ENCODE measurements around the gene KIF26A. TPM values are rescaled to one million over a fixed set of nuclear protein-coding genes. Genes with fewer than 3 reads are reported as not detected.

The KIF26A gene
- total and polyA plus RNA-seq, 7 donors: 0.99 to 3.2 (median 1.8) TPM

DNA sequence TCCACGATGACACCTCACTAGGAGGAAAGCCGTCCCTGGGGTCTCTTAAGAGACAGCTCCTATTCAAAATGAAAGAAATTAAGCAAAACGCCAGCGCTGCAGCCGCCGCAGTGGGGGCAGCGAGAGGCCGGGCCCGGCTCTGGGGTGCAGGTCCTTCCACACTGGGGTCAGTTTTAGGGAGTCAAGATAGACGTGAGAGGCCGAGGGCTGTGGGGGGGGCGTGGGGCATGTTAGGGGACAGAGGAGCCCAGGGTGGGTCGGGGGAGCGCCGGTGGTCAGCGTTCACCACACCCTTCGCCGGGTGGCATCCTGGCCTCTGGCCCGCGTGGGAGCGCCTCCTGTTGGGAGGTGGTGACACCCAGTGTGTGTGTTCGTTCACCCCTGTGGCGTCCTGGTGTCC, 25.7 kb downstream of the KIF26A start:
- Histone ChIP-seq H3K36me3 (ENCODE audit: insufficient read depth in 1 of 2, low read depth in 1 of 2) (no peaks in the 10 kb centered on the region), H3K27ac (no peak overlapping the region), H3K9me3 (no peaks in the 10 kb centered on the region), H3K4me1 (no peaks in the 10 kb centered on the region), H3K4me3 (no peak overlapping the region), H3K27me3 (ENCODE audit: insufficient read depth in 3 of 3, low read length in 2 of 3) (peaks cover 0 to 4% (median 3%) of the 10 kb centered on the region in 3 donors)
- ATAC-seq: no peak
- TF ChIP-seq, protein P1, sequence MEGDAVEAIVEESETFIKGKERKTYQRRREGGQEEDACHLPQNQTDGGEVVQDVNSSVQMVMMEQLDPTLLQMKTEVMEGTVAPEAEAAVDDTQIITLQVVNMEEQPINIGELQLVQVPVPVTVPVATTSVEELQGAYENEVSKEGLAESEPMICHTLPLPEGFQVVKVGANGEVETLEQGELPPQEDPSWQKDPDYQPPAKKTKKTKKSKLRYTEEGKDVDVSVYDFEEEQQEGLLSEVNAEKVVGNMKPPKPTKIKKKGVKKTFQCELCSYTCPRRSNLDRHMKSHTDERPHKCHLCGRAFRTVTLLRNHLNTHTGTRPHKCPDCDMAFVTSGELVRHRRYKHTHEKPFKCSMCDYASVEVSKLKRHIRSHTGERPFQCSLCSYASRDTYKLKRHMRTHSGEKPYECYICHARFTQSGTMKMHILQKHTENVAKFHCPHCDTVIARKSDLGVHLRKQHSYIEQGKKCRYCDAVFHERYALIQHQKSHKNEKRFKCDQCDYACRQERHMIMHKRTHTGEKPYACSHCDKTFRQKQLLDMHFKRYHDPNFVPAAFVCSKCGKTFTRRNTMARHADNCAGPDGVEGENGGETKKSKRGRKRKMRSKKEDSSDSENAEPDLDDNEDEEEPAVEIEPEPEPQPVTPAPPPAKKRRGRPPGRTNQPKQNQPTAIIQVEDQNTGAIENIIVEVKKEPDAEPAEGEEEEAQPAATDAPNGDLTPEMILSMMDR (IDR thresholded peaks at IDR 0.05): no peak
- intact Hi-C loops (cut with DNase I): no loop called here
- no peak for DNase-seq
- 78 to 82% (median 81%) methylated on average over 17 to 23 of the region's 23 CpGs for WGBS, 3 donors

DNA sequence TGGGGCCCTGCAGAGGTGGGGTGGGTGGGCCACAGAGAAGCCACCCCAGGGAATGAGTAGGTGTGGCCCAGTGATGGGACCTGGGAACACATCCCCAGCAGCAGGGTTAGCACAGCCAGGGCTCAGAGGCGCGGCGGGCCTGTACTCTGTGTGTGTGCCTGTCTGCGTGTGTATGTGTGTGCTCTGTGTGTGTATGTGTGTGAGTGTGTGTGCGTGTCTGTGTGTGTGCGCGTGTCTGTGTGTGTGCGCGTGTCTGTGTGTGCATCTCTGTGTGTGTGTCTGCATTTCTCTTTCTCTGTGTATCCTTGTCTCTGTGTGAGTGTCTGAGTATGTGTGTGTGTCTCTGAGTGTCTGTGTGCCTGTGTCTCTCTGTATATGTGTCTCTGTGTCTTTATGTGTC, 26.1 kb downstream of the KIF26A start:
- Histone ChIP-seq H3K4me3 (no peak overlapping the region), H3K36me3 (ENCODE audit: insufficient read depth in 1 of 2, low read depth in 1 of 2) (no peaks in the 10 kb centered on the region), H3K27me3 (ENCODE audit: insufficient read depth in 3 of 3, low read length in 2 of 3) (peaks cover 0 to 9% (median 3%) of the 10 kb centered on the region in 3 donors), H3K4me1 (no peaks in the 10 kb centered on the region), H3K27ac (no peak overlapping the region), H3K9me3 (no peaks in the 10 kb centered on the region)
- no peak for DNase-seq
- TF ChIP-seq, protein P1 (IDR thresholded peaks at IDR 0.05): no peak
- intact Hi-C loops (cut with DNase I): no loop called here
- no peak for ATAC-seq
- 73 to 83% (median 81%) methylated on average over 8 to 9 of the region's 9 CpGs for WGBS, 3 donors

DNA sequence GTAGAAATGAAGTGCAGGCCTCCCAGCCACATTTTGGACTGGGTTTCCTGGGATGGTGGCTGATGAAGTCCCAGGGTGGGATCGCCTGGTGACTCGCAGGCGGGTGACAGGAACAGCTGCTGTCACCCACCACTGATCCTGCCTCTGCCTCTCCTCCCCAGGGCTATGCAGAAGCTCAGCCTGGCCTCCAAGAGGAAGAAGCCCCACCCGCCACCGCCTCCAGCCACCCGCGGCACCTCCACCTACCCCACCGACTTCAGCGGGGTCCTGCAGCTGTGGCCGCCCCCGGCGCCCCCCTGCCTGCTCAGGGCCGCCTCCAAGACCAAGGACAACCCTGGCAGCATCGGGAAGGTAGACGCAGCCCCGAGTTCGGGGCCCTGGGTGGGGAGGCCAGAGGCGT, 28.3 kb downstream of the KIF26A start:
- no peaks in the 10 kb centered on the region for H3K36me3 ChIP-seq (ENCODE audit: insufficient read depth in 1 of 2, low read depth in 1 of 2)
- DNase-seq: no peak
- no peak for ATAC-seq
- no peaks in the 10 kb centered on the region for H3K9me3 ChIP-seq
- 73 to 82% (median 80%) methylated on average over 17 to 18 of the region's 18 CpGs for WGBS, 3 donors
- H3K27me3 ChIP-seq (ENCODE audit: insufficient read depth in 3 of 3, low read length in 2 of 3): peaks cover 0 to 28% (median 6%) of the 10 kb centered on the region in 3 donors
- intact Hi-C loops (cut with DNase I): no loop called here
- H3K27ac ChIP-seq: no peak overlapping the region
- H3K4me3 ChIP-seq: no peak overlapping the region
- H3K4me1 ChIP-seq: no peaks in the 10 kb centered on the region
- TF ChIP-seq, protein P1 (IDR thresholded peaks at IDR 0.05): no peak

DNA sequence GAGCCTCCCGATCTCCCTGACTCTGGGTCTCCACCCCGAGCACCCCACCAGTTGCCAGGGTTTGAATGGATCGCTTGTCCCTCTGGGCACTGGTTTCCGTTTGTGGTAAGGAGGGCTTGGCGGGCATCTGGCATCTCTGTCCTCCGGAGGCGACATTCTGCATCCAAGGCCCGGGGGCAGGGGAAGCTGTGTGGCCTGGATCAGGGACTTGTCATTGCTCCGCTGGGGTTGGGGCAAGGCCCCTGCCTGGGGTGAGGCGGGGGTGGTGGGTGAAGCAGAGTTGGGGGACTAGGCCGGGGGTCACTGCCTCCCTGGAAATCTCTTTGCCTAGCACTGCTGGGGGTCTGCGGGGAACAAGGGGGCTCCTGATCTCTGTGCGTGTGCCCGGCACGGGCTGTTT, 30.2 kb downstream of the KIF26A start:
- H3K4me1 ChIP-seq: no peaks in the 10 kb centered on the region
- TF ChIP-seq, protein P1 (IDR thresholded peaks at IDR 0.05): no peak
- DNase-seq: no peak
- H3K4me3 ChIP-seq: no peak overlapping the region
- H3K36me3 ChIP-seq (ENCODE audit: insufficient read depth in 1 of 2, low read depth in 1 of 2): no peaks in the 10 kb centered on the region
- no peaks in the 10 kb centered on the region for H3K9me3 ChIP-seq
- H3K27me3 ChIP-seq (ENCODE audit: insufficient read depth in 3 of 3, low read length in 2 of 3): peaks cover 0 to 45% (median 6%) of the 10 kb centered on the region in 3 donors
- no peak for ATAC-seq
- no peak overlapping the region for H3K27ac ChIP-seq
- intact Hi-C loops (cut with DNase I): no loop called here
- 85 to 91% (median 88%) methylated on average over 15 of the region's 15 CpGs for WGBS, 3 donors

DNA sequence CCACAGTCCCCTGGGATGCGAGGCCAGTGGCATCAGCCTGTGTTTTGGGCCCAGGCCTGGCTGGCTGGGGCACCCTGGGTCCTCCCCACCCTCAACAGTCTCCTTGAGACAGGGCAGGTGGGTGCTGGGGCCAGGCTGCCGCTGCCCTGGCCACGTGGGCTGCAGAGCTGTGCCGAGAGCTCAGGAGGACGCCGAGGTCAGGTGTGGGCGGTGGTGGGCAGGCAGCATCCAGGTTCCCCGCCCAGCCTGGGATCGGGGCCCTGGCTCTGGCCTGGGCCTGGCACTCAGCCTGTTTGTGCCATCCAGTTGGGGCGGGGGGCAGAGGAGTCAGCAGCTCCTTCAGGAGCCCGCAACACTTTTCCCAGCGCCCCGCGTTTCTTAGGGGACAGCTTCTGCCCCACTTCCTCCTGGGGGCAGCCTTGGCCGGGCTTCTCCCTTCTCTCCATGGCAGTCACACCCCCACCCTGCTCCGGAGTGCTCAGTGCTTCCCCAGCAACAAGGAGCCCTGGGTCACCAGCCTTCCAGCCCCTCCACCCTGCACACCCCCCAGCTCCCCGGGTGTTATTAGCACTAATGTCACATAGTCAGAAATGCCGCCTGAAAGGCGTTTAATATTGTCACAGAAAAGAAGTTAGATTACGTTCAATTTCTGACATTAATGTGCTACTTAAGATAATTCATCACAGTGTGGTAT, 30.8 kb downstream of the KIF26A start:
- Histone ChIP-seq H3K27ac (no peak overlapping the region), H3K4me1 (no peaks in the 10 kb centered on the region), H3K4me3 (no peak overlapping the region), H3K36me3 (ENCODE audit: insufficient read depth in 1 of 2, low read depth in 1 of 2) (no peaks in the 10 kb centered on the region), H3K27me3 (ENCODE audit: insufficient read depth in 3 of 3, low read length in 2 of 3) (peaks cover 0 to 50% (median 6%) of the 10 kb centered on the region in 3 donors), H3K9me3 (no peaks in the 10 kb centered on the region)
- intact Hi-C loops (cut with DNase I): no loop called here
- DNase-seq: no peak
- TF ChIP-seq, protein P1 (IDR thresholded peaks at IDR 0.05): no peak
- 48 to 57% (median 57%) methylated on average over 20 of the region's 20 CpGs for WGBS, 3 donors
- no peak for ATAC-seq

Measured in psoas muscle (tissue), 8 donors.